ENCODE results near the gene CLDN25. TPM values are rescaled to one million over a fixed set of nuclear protein-coding genes. Genes with fewer than 3 reads are reported as not detected.

The CLDN25 gene
- total and polyA plus RNA-seq, 2 experiments from 2014 or later: not detected

DNA sequence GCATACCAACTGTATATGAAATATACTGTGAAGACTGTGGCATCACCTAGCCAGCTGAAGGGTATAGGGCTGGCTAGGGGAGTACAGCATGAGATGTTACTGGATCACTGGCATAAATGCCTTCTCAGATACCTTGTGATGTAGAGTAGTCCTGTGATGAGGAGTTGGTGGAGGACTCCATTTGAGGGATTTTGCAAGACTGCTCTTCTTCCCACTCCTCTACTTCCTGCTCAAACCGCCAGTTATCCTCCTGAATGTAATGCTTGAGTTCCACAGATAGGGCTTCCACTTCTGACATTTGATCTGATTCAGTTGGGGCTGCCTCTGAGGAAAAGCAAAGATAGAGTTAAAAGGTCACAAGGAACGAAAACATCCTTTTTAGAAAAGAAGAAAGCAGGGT lies 29.3 kb downstream of the CLDN25 start:
- H3K9me2 ChIP-seq (replicated peaks; ENCODE audit: insufficient read depth): no peaks in the 10 kb centered on the region
- TF ChIP-seq EZH2phosphoT487 (IDR thresholded peaks at IDR 0.05; ENCODE audit: low read depth, severe bottlenecking, unreplicated experiment) (no peak), EZH2 (IDR thresholded peaks at IDR 0.05; ENCODE audit: borderline replicate concordance) (no peak)
- TF ChIP-seq, protein P1, sequence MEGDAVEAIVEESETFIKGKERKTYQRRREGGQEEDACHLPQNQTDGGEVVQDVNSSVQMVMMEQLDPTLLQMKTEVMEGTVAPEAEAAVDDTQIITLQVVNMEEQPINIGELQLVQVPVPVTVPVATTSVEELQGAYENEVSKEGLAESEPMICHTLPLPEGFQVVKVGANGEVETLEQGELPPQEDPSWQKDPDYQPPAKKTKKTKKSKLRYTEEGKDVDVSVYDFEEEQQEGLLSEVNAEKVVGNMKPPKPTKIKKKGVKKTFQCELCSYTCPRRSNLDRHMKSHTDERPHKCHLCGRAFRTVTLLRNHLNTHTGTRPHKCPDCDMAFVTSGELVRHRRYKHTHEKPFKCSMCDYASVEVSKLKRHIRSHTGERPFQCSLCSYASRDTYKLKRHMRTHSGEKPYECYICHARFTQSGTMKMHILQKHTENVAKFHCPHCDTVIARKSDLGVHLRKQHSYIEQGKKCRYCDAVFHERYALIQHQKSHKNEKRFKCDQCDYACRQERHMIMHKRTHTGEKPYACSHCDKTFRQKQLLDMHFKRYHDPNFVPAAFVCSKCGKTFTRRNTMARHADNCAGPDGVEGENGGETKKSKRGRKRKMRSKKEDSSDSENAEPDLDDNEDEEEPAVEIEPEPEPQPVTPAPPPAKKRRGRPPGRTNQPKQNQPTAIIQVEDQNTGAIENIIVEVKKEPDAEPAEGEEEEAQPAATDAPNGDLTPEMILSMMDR (IDR thresholded peaks at IDR 0.05; ENCODE audit: poor library complexity): no peak
- no peak overlapping the region for H2AFZ ChIP-seq
- H3K9me3 ChIP-seq (ENCODE audit: low read depth): no peaks in the 10 kb centered on the region
- H3K4me3 ChIP-seq: no peak overlapping the region
- H3K36me3 ChIP-seq (replicated peaks; ENCODE audit: insufficient read depth, low read depth): no peaks in the 10 kb centered on the region
- DNase-seq (ENCODE audit: low spot score): no peak
- no peaks in the 10 kb centered on the region for H4K20me1 ChIP-seq (ENCODE audit: insufficient read depth, poor library complexity, severe bottlenecking)
- WGBS (ENCODE audit: low lambda C conversion rate, missing lambda C conversion rate): 50% methylated on average over 2 of the region's 2 CpGs
- H3K4me1 ChIP-seq (ENCODE audit: insufficient read depth): no peaks in the 10 kb centered on the region
- no peaks in the 10 kb centered on the region for H3K27me3 ChIP-seq
- no peak overlapping the region for H3K27ac ChIP-seq
- no peak overlapping the region for H3K4me2 ChIP-seq
- H3K79me2 ChIP-seq: no peaks in the 10 kb centered on the region

DNA sequence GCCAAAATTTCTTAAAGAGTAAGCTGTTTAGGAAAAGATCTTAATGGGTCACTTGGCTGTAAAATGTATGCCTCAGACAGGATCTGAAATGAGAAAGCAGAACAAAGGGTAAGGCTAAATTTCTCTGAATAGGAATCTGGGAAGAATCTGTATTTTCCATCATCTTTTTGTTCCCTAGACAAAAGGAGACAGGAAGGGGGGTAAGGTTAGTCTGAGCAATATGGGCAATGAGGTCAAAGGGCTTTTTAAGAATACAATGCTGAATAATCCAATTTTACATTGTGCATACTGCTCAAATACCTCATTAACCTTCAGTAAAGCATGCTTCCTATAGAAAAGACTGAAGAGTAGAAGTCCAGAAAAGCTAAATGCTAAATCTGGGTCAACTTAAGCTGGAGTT lies 34.6 kb downstream of the CLDN25 start:
- Histone ChIP-seq H3K4me2 (no peak overlapping the region), H3K79me2 (no peaks in the 10 kb centered on the region), H3K9me2 (replicated peaks; ENCODE audit: insufficient read depth) (no peaks in the 10 kb centered on the region), H3K36me3 (replicated peaks; ENCODE audit: insufficient read depth, low read depth) (no peaks in the 10 kb centered on the region), H3K27ac (no peak overlapping the region), H3K4me3 (no peak overlapping the region), H3K9me3 (ENCODE audit: low read depth) (no peaks in the 10 kb centered on the region), H3K27me3 (no peaks in the 10 kb centered on the region), H2AFZ (no peak overlapping the region), H4K20me1 (ENCODE audit: insufficient read depth, poor library complexity, severe bottlenecking) (no peaks in the 10 kb centered on the region), H3K4me1 (ENCODE audit: insufficient read depth) (no peaks in the 10 kb centered on the region)
- no peak for DNase-seq (ENCODE audit: low spot score)
- TF ChIP-seq, protein P1 (IDR thresholded peaks at IDR 0.05; ENCODE audit: poor library complexity): no peak
- no peak for TF ChIP-seq EZH2phosphoT487 (IDR thresholded peaks at IDR 0.05; ENCODE audit: low read depth, severe bottlenecking, unreplicated experiment)
- TF ChIP-seq EZH2 (IDR thresholded peaks at IDR 0.05; ENCODE audit: borderline replicate concordance): no peak

- H3K27ac ChIP-seq: no peak overlapping the region
- no peak for TF ChIP-seq EZH2phosphoT487 (IDR thresholded peaks at IDR 0.05; ENCODE audit: low read depth, severe bottlenecking, unreplicated experiment)
- TF ChIP-seq EZH2 (IDR thresholded peaks at IDR 0.05; ENCODE audit: borderline replicate concordance): no peak
- TF ChIP-seq, protein P1 (IDR thresholded peaks at IDR 0.05; ENCODE audit: poor library complexity): no peak
These were observed 37.6 kb downstream of the CLDN25 start for GRCh38 chr11:113817162-113817561.

GRCh38 chr11:113817626-113818025 lies 38.0 kb downstream of the CLDN25 start:
- H3K9me2 ChIP-seq (replicated peaks; ENCODE audit: insufficient read depth): no peaks in the 10 kb centered on the region

More at GRCh38 chr11:113817162-113817561, 37.6 kb downstream of the CLDN25 start:
- Histone ChIP-seq H3K9me2 (replicated peaks; ENCODE audit: insufficient read depth) (no peaks in the 10 kb centered on the region), H3K79me2 (no peaks in the 10 kb centered on the region), H3K36me3 (replicated peaks; ENCODE audit: insufficient read depth, low read depth) (no peaks in the 10 kb centered on the region), H4K20me1 (ENCODE audit: insufficient read depth, poor library complexity, severe bottlenecking) (no peaks in the 10 kb centered on the region), H3K9me3 (ENCODE audit: low read depth) (no peaks in the 10 kb centered on the region), H3K4me1 (ENCODE audit: insufficient read depth) (no peaks in the 10 kb centered on the region), H3K4me3 (no peak overlapping the region), H3K27me3 (no peaks in the 10 kb centered on the region), H2AFZ (no peak overlapping the region), H3K4me2 (no peak overlapping the region)
- 96% methylated on average over 1 of the region's 1 CpG for WGBS (ENCODE audit: low lambda C conversion rate, missing lambda C conversion rate)
- DNase-seq (ENCODE audit: low spot score): no peak

More at GRCh38 chr11:113817626-113818025, 38.0 kb downstream of the CLDN25 start:
- H3K9me3 ChIP-seq (ENCODE audit: low read depth): no peaks in the 10 kb centered on the region
- no peak overlapping the region for H3K27ac ChIP-seq
- H3K4me3 ChIP-seq: no peak overlapping the region
- no peaks in the 10 kb centered on the region for H3K79me2 ChIP-seq
- no peak overlapping the region for H3K4me2 ChIP-seq
- no peak for DNase-seq (ENCODE audit: low spot score)
- 92% methylated on average over 6 of the region's 6 CpGs for WGBS (ENCODE audit: low lambda C conversion rate, missing lambda C conversion rate)
- no peaks in the 10 kb centered on the region for H3K4me1 ChIP-seq (ENCODE audit: insufficient read depth)
- H4K20me1 ChIP-seq (ENCODE audit: insufficient read depth, poor library complexity, severe bottlenecking): no peaks in the 10 kb centered on the region
- H3K36me3 ChIP-seq (replicated peaks; ENCODE audit: insufficient read depth, low read depth): no peaks in the 10 kb centered on the region
- TF ChIP-seq EZH2phosphoT487 (IDR thresholded peaks at IDR 0.05; ENCODE audit: low read depth, severe bottlenecking, unreplicated experiment): no peak
- no peak for TF ChIP-seq EZH2 (IDR thresholded peaks at IDR 0.05; ENCODE audit: borderline replicate concordance)
- TF ChIP-seq, protein P1 (IDR thresholded peaks at IDR 0.05; ENCODE audit: poor library complexity): no peak
- no peak overlapping the region for H2AFZ ChIP-seq
- no peaks in the 10 kb centered on the region for H3K27me3 ChIP-seq
